ENCODE results near the gene EPS8. TPM values are rescaled to one million over a fixed set of nuclear protein-coding genes. Genes with fewer than 3 reads are reported as not detected.

EPS8 gene
- total RNA-seq, 5 donors from 2014 or later (not counting 1 experiment from before 2014, with no cell fraction given): 0.91 to 3.8 (median 2.1) TPM

DNA sequence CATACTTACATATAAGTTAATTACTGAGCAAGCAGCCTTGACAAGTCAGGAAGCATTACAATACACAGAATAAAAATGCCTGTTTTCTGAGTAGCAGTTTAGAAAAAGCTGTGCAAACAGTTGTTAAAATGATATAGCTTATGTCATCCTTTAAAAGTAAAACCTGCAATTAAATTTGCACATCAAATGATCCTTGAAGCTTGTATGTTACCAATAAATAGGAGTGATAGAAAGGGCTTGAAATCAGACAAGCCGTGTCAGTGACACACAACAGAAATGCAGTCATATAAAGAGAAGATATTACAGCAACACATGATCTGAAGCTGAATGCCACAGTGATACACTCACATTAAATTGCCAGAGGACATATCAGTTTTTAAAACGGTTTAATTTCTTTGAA lies 70.0 kb downstream of the EPS8 start:
- CTCF ChIA-PET: interaction anchor here in 1 of 2 donors (0.6 kb wide), 1 partner anchor 130 kb away, joined by 4 read pairs; no protein-coding TSS in a partner anchor
- H3K27me3 Mint-ChIP-seq: no peaks in the 10 kb centered on the region
- H3K4me3 Mint-ChIP-seq: no peak overlapping the region
- Histone ChIP-seq H3K27me3 (replicated peaks in 1 of 2; ENCODE audit: control insufficient read depth in 2 of 2, extremely low read depth in 1 of 2, insufficient read depth in 2 of 2, low read length in 1 of 2) (no peaks in the 10 kb centered on the region), H3K9me3 (no peaks in the 10 kb centered on the region), H3K4me1 (ENCODE audit: control insufficient read depth in 1 of 2, extremely low read depth in 1 of 2, insufficient read depth in 2 of 2, low read length in 2 of 2) (no peaks in the 10 kb centered on the region), H3K27ac (ENCODE audit: low read length) (no peak overlapping the region), H3K36me3 (ENCODE audit: control insufficient read depth in 2 of 2, extremely low read depth in 1 of 2, insufficient read depth in 1 of 2, low read length in 1 of 2) (no peaks in the 10 kb centered on the region), H3K4me3 (ENCODE audit: control insufficient read depth in 1 of 2, extremely low read depth in 1 of 2, low read length in 1 of 2) (no peak overlapping the region)
- DNase-seq (no peak), ATAC-seq (replicated peaks in 1 of 4) (no peak)
- WGBS (ENCODE audit: insufficient coverage): no CpG with 5 or more reads among the region's 2 CpGs
- no peak overlapping the region for H3K27ac Mint-ChIP-seq
- POLR2A ChIA-PET: no interaction called here
- no peaks in the 10 kb centered on the region for H3K36me3 Mint-ChIP-seq
- no peaks in the 10 kb centered on the region for H3K9me3 Mint-ChIP-seq
- peaks cover 0 to 3% (median 0%) of the 10 kb centered on the region in 3 donors for H3K4me1 Mint-ChIP-seq

DNA sequence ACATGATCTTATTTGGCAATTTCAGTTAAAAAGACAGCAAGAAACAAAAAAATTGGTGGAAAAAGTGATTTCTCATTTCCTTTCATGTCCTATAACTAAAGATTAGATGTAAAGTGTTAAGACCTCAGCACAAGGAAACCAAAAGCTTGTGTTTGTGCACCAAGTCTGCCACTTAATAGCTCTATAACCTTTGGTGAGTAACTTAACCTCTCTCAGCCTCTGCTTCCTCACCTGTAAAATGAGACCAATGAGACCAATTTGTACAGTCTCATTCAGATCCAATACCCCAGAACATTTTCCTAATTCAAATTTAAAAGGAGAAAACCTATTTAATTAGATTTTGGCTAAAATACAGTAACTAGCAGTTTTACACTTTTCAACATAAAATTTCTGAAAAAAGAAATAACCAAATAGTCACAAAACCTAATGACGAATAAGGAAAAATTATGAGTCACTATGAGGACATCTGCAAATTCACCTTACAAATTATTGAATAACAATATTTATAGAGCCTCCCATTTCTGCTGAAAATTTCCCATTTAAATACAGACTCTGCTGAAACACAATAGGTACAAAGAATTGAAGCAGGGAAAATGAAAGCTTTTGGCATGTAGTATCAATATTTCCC lies 71.1 kb downstream of the EPS8 start:
- DNase-seq (no peak), ATAC-seq (replicated peaks in 1 of 4) (no peak)
- no peaks in the 10 kb centered on the region for H3K9me3 Mint-ChIP-seq
- peaks cover 0 to 3% (median 0%) of the 10 kb centered on the region in 3 donors for H3K4me1 Mint-ChIP-seq
- CTCF ChIA-PET: interaction anchor here in 1 of 2 donors (0.7 kb wide), 1 partner anchor 721 kb away, joined by 3 read pairs; no protein-coding TSS in a partner anchor
- Histone ChIP-seq H3K4me1 (ENCODE audit: control insufficient read depth in 1 of 2, extremely low read depth in 1 of 2, insufficient read depth in 2 of 2, low read length in 2 of 2) (no peaks in the 10 kb centered on the region), H3K36me3 (ENCODE audit: control insufficient read depth in 2 of 2, extremely low read depth in 1 of 2, insufficient read depth in 1 of 2, low read length in 1 of 2) (no peaks in the 10 kb centered on the region), H3K27ac (ENCODE audit: low read length) (no peak overlapping the region), H3K4me3 (ENCODE audit: control insufficient read depth in 1 of 2, extremely low read depth in 1 of 2, low read length in 1 of 2) (no peak overlapping the region), H3K27me3 (replicated peaks in 1 of 2; ENCODE audit: control insufficient read depth in 2 of 2, extremely low read depth in 1 of 2, insufficient read depth in 2 of 2, low read length in 1 of 2) (no peaks in the 10 kb centered on the region), H3K9me3 (no peaks in the 10 kb centered on the region)
- H3K27me3 Mint-ChIP-seq: no peaks in the 10 kb centered on the region
- H3K36me3 Mint-ChIP-seq: no peaks in the 10 kb centered on the region
- no CpG with 5 or more reads among the region's 1 CpG for WGBS (ENCODE audit: insufficient coverage)
- no peak overlapping the region for H3K27ac Mint-ChIP-seq
- POLR2A ChIA-PET: no interaction called here
- no peak overlapping the region for H3K4me3 Mint-ChIP-seq

DNA sequence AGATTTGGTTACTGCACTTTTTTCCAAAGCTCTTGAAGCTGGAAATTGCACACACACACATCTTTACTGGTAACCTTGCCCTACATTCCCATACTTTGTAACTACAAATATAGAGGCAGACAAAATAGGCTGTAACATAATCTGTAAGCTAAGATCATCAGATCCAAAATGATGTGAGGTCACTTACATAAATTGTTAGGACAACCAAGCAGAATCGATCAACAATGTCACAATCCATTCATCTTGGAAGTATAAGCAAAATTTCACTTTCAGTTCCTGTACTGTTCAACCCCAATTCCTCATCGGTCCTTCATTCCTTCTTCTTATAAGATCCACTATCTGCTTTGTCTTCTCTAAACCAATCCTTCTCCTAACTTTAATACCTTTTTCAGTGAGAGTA lies 72.6 kb downstream of the EPS8 start:
- H3K36me3 Mint-ChIP-seq: no peaks in the 10 kb centered on the region
- no peaks in the 10 kb centered on the region for H3K27me3 Mint-ChIP-seq
- DNase-seq (no peak), ATAC-seq (replicated peaks in 1 of 4) (no peak)
- POLR2A ChIA-PET: no interaction called here
- H3K27me3 ChIP-seq (replicated peaks in 1 of 2; ENCODE audit: control insufficient read depth in 2 of 2, extremely low read depth in 1 of 2, insufficient read depth in 2 of 2, low read length in 1 of 2): no peaks in the 10 kb centered on the region
- H3K9me3 ChIP-seq: no peaks in the 10 kb centered on the region
- H3K4me1 ChIP-seq (ENCODE audit: control insufficient read depth in 1 of 2, extremely low read depth in 1 of 2, insufficient read depth in 2 of 2, low read length in 2 of 2): no peaks in the 10 kb centered on the region
- H3K4me3 Mint-ChIP-seq: no peak overlapping the region
- H3K9me3 Mint-ChIP-seq: no peaks in the 10 kb centered on the region
- H3K4me3 ChIP-seq (ENCODE audit: control insufficient read depth in 1 of 2, extremely low read depth in 1 of 2, low read length in 1 of 2): no peak overlapping the region
- CTCF ChIA-PET: interaction anchor here in 1 of 2 donors (0.6 kb wide), 1 partner anchor 217 kb away, joined by 4 read pairs; no protein-coding TSS in a partner anchor
- H3K36me3 ChIP-seq (ENCODE audit: control insufficient read depth in 2 of 2, extremely low read depth in 1 of 2, insufficient read depth in 1 of 2, low read length in 1 of 2): no peaks in the 10 kb centered on the region
- peaks cover 0 to 3% (median 0%) of the 10 kb centered on the region in 3 donors for H3K4me1 Mint-ChIP-seq
- H3K27ac Mint-ChIP-seq: no peak overlapping the region
- no peak overlapping the region for H3K27ac ChIP-seq (ENCODE audit: low read length)
- 11% methylated on average over 1 of the region's 2 CpGs for WGBS (ENCODE audit: insufficient coverage)

DNA sequence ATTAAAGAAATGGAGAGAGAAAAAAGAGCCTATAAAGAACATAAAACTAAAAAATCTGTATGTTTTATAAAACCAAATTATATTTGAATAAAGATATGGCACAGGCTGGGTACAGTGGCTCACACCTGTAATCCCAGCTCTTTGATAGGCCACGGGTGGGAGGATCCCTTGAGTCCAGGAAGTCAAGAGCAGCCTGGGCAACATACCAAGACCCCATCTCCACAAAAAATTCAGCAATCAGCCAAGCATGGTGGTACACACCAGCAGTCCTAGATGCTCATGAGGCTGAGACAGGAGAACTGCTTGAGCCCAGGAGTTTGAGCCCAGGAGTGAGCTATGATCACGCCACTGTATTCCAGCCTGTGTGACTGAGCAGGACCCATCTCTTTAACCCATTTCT lies 74.9 kb downstream of the EPS8 start:
- Mint-ChIP-seq H3K27me3 (no peaks in the 10 kb centered on the region), H3K27ac (no peak overlapping the region), H3K9me3 (no peaks in the 10 kb centered on the region), H3K36me3 (no peaks in the 10 kb centered on the region), H3K4me3 (no peak overlapping the region), H3K4me1 (peaks cover 0 to 3% (median 0%) of the 10 kb centered on the region in 3 donors)
- Histone ChIP-seq H3K4me1 (ENCODE audit: control insufficient read depth in 1 of 2, extremely low read depth in 1 of 2, insufficient read depth in 2 of 2, low read length in 2 of 2) (no peaks in the 10 kb centered on the region), H3K27me3 (replicated peaks in 1 of 2; ENCODE audit: control insufficient read depth in 2 of 2, extremely low read depth in 1 of 2, insufficient read depth in 2 of 2, low read length in 1 of 2) (no peaks in the 10 kb centered on the region), H3K4me3 (ENCODE audit: control insufficient read depth in 1 of 2, extremely low read depth in 1 of 2, low read length in 1 of 2) (no peak overlapping the region), H3K9me3 (no peaks in the 10 kb centered on the region), H3K27ac (ENCODE audit: low read length) (no peak overlapping the region), H3K36me3 (ENCODE audit: control insufficient read depth in 2 of 2, extremely low read depth in 1 of 2, insufficient read depth in 1 of 2, low read length in 1 of 2) (no peaks in the 10 kb centered on the region)
- POLR2A ChIA-PET: no interaction called here
- WGBS (ENCODE audit: insufficient coverage): no CpG with 5 or more reads among the region's 2 CpGs
- ATAC-seq (replicated peaks in 1 of 4) (no peak), DNase-seq (no peak)
- CTCF ChIA-PET: no interaction called here

DNA sequence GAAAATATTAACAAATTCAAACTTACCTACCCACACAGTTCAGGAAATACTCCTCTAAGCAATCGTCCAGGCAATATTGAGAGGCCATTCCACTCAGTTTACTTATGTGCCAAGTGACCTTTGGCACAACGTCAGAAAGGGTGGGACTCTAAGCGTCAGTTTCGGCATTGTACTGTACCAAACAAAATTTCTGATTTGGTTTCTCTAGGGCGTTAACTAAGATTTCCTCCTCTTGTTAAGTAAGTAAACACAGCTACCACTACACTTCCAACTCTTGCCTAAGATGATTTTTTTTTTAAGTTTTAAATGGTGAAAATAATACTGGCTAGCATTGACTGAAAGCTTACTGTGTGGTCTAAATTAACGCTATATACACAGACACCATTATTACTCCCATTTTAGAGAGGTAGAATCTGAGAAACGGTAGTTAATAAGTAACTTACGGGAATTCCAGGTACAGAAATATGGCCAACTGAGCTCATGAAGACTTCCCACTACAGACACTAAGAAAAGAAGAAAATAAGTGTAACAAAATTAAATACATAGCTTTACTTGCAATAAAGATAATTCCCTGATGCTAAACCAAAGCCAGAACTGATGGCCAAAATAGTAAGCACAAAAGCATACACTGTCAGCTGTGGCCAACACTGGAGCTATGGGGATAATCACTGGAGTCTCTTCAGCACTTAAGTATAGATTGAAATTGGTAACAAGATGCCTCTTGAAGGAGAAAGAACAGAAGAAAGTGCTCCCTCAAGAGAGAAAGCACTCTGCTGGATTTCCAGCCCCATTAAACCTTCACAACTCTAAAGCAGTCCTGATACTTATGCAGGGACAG lies 76.1 kb downstream of the EPS8 start:
- WGBS (ENCODE audit: insufficient coverage): 89% methylated on average over 4 of the region's 8 CpGs
- Mint-ChIP-seq H3K27ac (no peak overlapping the region), H3K4me1 (no peaks in the 10 kb centered on the region), H3K4me3 (no peak overlapping the region), H3K27me3 (no peaks in the 10 kb centered on the region), H3K9me3 (no peaks in the 10 kb centered on the region), H3K36me3 (no peaks in the 10 kb centered on the region)
- CTCF ChIA-PET: no interaction called here
- H3K4me1 ChIP-seq (ENCODE audit: control insufficient read depth in 1 of 2, extremely low read depth in 1 of 2, insufficient read depth in 2 of 2, low read length in 2 of 2): no peaks in the 10 kb centered on the region
- H3K9me3 ChIP-seq: no peaks in the 10 kb centered on the region
- H3K36me3 ChIP-seq (ENCODE audit: control insufficient read depth in 2 of 2, extremely low read depth in 1 of 2, insufficient read depth in 1 of 2, low read length in 1 of 2): no peaks in the 10 kb centered on the region
- H3K27ac ChIP-seq (ENCODE audit: low read length): no peak overlapping the region
- POLR2A ChIA-PET: no interaction called here
- no peak overlapping the region for H3K4me3 ChIP-seq (ENCODE audit: control insufficient read depth in 1 of 2, extremely low read depth in 1 of 2, low read length in 1 of 2)
- no peak for DNase-seq
- H3K27me3 ChIP-seq (replicated peaks in 1 of 2; ENCODE audit: control insufficient read depth in 2 of 2, extremely low read depth in 1 of 2, insufficient read depth in 2 of 2, low read length in 1 of 2): no peaks in the 10 kb centered on the region
- ATAC-seq (replicated peaks in 1 of 4): no peak

DNA sequence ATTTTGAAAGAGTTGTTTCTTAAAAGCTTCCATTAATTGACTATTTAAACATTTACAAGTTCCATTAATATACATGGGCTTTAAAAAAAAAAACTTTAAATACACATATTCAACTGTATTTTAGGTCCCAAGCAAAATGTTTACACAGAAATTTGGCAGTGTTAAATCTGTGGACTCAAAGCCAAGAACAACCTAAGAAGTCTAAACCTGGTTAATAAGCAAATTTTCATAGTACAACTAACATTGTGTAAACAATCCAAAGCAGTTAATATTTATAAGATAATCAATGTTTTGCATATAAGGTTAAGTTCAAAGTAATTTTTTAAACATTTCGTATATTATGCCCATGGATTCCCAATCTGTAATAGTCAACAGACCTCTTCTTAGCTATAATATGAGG lies 77.0 kb downstream of the EPS8 start:
- no peak overlapping the region for H3K4me3 ChIP-seq (ENCODE audit: control insufficient read depth in 1 of 2, extremely low read depth in 1 of 2, low read length in 1 of 2)
- no peaks in the 10 kb centered on the region for H3K9me3 ChIP-seq
- ChIA-PET CTCF (interaction anchor here in 1 of 2 donors (0.6 kb wide), 1 partner anchor 1154 kb away, joined by 3 read pairs; no protein-coding TSS in a partner anchor), POLR2A (interaction anchor here in 1 of 2 donors (0.6 kb wide), 1 partner anchor 54 kb away, joined by 4 read pairs; no protein-coding TSS in a partner anchor)
- Mint-ChIP-seq H3K27ac (no peak overlapping the region), H3K4me3 (no peak overlapping the region), H3K36me3 (no peaks in the 10 kb centered on the region), H3K9me3 (no peaks in the 10 kb centered on the region), H3K27me3 (no peaks in the 10 kb centered on the region), H3K4me1 (no peaks in the 10 kb centered on the region)
- no peaks in the 10 kb centered on the region for H3K36me3 ChIP-seq (ENCODE audit: control insufficient read depth in 2 of 2, extremely low read depth in 1 of 2, insufficient read depth in 1 of 2, low read length in 1 of 2)
- no peak overlapping the region for H3K27ac ChIP-seq (ENCODE audit: low read length)
- H3K27me3 ChIP-seq (replicated peaks in 1 of 2; ENCODE audit: control insufficient read depth in 2 of 2, extremely low read depth in 1 of 2, insufficient read depth in 2 of 2, low read length in 1 of 2): no peaks in the 10 kb centered on the region
- no peaks in the 10 kb centered on the region for H3K4me1 ChIP-seq (ENCODE audit: control insufficient read depth in 1 of 2, extremely low read depth in 1 of 2, insufficient read depth in 2 of 2, low read length in 2 of 2)
- no peak for ATAC-seq (replicated peaks in 1 of 4)
- no CpG with 5 or more reads among the region's 1 CpG for WGBS (ENCODE audit: insufficient coverage)
- no peak for DNase-seq
